HS-27A (cell line): ENCODE data around the gene VPS52.

Experiments used
- DNase-seq: peaks from one replicate; pipeline ENCODE4 v3.0.0-alpha.2; 2012; ENCODE audit warnings: low read depth, missing footprints

Gene VPS52

DNA sequence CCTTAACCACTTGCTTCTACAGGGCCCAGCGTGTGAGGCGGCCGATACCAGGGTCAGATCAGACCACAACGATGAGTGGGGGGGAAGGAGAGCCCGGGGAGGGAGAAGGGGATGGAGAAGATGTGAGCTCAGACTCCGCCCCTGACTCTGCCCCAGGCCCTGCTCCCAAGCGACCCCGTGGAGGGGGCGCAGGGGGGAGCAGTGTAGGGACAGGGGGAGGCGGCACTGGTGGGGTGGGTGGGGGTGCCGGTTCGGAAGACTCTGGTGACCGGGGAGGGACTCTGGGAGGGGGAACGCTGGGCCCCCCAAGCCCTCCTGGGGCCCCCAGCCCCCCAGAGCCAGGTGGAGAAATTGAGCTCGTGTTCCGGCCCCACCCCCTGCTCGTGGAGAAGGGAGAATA lies 60.5 kb downstream of the VPS52 start:
- no peak for DNase-seq

DNA sequence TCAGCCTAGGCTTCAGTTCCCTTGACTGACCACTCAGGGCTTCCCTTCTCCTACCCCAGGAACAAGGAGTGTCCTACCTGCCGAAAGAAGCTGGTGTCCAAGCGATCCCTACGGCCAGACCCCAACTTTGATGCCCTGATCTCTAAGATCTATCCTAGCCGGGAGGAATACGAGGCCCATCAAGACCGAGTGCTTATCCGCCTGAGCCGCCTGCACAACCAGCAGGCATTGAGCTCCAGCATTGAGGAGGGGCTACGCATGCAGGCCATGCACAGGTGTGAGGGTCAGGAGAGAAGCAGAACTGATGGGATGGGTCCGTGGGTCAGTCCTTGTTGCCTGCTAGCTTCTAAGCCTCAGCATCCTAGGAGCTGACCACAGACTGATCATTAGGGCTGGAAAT lies 61.8 kb downstream of the VPS52 start:
- DNase-seq, result no peak

DNA sequence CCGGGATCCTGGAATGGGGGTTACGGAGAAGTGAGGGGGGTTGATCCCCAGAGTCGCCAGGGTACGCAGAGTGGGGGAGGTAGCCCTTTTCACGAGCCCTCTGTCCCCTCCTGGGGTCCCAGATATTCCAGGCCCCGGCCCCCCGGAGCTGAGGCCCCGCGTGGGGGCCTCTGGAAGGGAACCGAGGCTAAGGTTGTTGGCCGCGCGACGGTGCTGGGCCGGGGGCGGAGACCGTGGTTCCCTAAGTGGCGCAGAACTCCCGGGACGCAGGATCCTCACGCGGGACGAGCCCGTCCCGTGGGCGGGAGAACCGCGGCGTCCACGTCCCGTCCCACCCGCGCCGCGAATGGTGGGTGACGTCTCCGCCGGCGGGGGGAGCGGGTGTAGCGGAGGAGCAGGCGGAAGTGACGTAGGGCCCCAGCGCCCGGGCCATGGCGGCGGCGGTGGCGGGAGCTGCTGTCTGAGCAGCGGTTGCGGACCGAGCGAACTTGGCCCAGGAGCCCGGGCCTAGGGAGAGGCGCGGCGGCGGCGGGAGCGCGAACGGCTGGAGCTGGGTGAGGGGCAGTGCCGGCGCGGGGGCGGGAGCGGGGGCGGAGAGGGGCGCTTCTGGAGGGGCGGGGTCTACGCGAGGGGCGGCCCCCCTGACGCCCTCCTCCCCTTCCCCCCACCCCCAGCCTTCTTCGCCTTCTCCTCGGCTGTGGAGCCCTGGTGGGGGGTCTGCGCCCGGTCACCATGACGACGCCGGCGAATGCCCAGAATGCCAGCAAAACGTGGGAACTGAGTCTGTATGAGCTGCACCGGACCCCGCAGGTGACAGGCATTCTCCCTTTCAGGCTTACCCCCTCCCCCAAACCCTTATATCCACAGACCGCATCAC lies 63.3 kb downstream of the VPS52 start, which contains the start of gene RING1:
RING1 (plus strand) TSS at position 410 of the 877 bp plus-strand sequence; CDS start at position 733, 323 bp downstream.
- DNase-seq, result no peak

- DNase-seq, result no peak
These were observed 64.1 kb downstream of the VPS52 start for GRCh38 chr6:33207552-33208090.

DNA sequence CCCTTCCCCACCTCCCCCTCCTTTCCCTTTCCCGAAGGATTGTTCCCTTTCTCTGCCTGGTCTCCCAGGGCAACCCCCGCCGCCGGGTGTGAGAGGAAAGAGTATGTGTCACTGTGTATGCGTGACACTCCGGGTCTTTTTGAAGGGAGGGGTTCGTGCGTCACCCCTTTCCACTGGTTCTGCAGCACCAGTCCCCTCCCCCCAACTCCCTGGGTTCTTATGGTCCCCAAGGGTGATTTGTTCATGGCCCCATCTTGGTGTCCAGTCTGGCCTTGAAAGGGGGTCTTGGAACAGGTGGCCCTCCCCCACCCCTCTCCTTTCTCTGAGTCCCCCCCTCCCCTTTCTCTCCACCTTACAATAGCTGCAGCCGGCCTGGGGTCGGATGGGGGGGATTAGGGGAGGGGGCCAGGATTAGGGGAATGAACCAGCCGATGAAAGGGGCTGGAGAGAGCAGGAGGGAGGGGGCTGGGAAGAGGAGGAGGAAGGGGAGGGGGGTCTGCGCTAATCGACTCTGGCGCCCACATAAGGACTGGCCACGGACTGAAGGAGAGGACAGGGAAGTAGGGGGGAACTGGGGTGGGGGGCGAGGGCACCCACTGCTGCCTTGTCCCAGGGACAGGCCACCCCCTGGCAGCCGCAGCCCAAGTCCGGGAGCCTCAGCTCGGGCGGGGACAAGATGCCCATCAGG lies 64.7 kb downstream of the VPS52 start:
- no peak for DNase-seq

DNA sequence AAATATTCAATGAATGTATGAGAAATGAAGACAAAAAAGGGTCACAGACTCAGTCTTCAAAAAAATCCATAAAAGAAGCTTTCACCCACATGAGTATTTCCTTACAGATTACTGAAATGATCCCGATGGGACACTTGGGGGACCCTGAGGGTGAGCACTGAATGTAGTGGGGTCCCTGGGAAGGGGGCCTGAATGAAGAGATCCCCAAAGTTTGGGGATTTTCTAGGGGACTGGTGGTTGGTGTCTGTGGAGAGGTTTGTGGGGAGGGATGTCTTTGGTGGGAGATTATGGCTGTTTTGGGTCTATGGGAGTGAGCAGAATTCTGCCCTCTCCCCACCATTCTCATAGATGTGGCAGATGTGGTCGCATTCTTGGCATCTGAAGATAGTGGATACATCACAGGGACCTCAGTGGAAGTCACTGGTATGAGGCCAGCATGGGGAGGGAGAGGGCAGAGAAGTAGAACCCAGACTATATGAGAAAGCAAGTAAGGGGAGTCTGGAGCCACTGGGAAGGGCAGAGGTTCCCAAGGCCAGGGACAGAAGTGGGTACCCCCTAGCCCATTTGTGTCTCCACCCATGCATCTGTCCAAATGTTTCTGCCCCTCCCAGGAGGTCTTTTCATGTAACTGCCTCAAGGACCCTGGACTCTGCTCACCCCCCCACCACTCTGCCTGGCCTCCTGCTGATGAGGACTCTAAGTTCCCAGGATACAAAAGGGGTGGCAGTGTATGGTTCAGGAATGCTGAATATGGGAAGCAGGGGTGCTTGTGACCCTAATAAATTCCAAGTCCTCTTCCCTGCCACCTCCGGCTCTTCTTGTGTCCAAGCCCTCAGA lies 65.4 kb downstream of the VPS52 start:
- no peak for DNase-seq

GRCh38 chr6:33205191-33206026 lies 66.3 kb downstream of the VPS52 start:
- no peak for DNase-seq

DNA sequence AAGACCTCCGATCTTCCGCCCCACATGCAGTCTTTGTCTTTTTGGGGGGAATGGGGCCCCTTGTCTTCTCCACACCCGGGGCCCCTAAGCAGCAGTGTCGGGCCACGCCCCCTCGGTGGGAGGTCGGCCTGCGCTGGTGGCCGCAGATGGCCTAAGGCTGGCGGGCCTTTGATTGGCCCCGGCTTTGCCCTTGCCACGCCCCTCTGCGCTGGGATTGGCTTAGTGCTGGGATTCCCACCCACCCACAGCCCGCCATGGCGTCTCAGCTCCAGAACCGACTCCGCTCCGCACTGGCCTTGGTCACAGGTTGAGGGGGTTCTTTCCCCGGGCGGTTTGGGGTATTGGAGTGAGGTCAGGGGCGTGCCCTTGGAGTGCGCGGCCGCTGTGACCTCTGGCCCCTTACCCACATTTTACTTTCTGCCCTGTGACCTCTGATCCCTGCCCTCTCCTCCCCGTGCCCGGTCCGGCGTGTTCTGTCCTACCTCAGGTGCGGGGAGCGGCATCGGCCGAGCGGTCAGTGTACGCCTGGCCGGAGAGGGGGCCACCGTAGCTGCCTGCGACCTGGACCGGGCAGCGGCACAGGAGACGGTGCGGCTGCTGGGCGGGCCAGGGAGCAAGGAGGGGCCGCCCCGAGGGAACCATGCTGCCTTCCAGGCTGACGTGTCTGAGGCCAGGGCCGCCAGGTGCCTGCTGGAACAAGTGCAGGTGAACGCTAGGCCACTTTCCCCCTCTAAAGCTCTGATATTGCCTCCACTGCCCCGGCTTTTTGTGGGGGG lies 67.1 kb downstream of the VPS52 start, which contains the start of gene HSD17B8:
HSD17B8 (plus strand) TSS at position 241 of the 776 bp plus-strand sequence; CDS start at position 255, 14 bp downstream.
- DNase-seq, result no peak

- no peak for DNase-seq
These were observed 67.6 kb downstream of the VPS52 start for GRCh38 chr6:33204165-33204414.

DNA sequence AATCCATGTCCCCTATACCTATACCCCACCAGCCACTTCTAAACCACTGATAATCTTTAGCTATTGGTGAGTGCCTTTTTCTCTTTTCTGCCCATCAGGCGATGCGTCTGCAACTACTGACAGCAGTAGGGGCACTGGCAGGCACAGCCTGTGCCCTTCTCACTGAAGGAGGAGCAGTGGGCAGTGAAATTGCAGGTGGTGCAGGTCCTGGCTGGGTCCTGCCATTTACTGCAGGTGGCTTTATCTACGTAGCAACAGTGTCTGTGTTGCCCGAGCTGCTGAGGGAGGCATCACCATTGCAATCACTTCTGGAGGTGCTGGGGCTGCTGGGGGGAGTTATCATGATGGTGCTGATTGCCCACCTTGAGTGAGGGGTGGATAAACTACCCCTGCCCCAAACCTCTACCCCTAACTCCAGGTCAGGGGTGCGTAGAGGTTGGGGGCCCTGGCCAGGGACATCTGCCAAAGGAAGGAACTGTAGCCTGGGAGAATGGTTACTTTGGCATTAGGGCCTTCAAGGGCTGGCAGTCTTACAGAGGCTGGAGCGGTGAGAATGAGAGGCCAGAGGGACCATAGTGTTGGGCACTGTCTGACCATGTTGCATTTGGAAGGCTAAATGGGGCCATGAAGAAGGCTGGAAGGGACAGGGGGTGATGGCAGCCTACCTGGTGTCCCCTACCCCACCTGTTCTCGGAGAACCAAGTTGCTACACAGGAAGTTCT lies 68.1 kb downstream of the VPS52 start:
- DNase-seq, result no peak

- DNase-seq, result no peak
These were observed 68.9 kb downstream of the VPS52 start for GRCh38 chr6:33202799-33203198.

GRCh38 chr6:33201935-33202334 lies 69.7 kb downstream of the VPS52 start:
- DNase-seq, result no peak

- no peak for DNase-seq
These were observed 70.5 kb downstream of the VPS52 start for GRCh38 chr6:33201147-33201545.
